Liver (tissue), 9 donors: ENCODE measurements around the gene CRADD. TPM values are rescaled to one million over a fixed set of nuclear protein-coding genes. Genes with fewer than 3 reads are reported as not detected.

ENCODE experiments used
- DNase-seq: peaks from one replicate; pipeline ENCODE4 v3.0.0-alpha.2; 2017; ENCODE audit warnings: low spot score
- H3K27ac ChIP-seq, 2 donors: one replicate each; pipeline ENCODE4 v1.7.0; 2013; ENCODE audit warnings: inconsistent platforms in 2 of 2, low read length in 2 of 2, control low read depth in 1 of 2, low read depth in 1 of 2, mild to moderate bottlenecking in 1 of 2
- H3K27me3 ChIP-seq, 4 donors: one replicate each; pipeline versions ENCODE4 v1.6.1 to v1.7.0; 2013; ENCODE audit warnings: low read length in 3 of 4, inconsistent platforms in 1 of 4, mild to moderate bottlenecking in 1 of 4, moderate library complexity in 1 of 4; ENCODE audit not compliant: control insufficient read depth in 4 of 4, insufficient read depth in 4 of 4
- H3K36me3 ChIP-seq, 4 donors: one replicate each; pipeline versions ENCODE4 v1.6.1 to v1.7.0; 2013; ENCODE audit warnings: low read length in 3 of 4, mild to moderate bottlenecking in 3 of 4, low read depth in 1 of 4, moderate library complexity in 1 of 4; ENCODE audit not compliant: control insufficient read depth in 4 of 4, insufficient read depth in 3 of 4
- H3K4me1 ChIP-seq, 4 donors: one replicate each; pipeline versions ENCODE4 v1.6.1 to v1.7.0; 2013; ENCODE audit warnings: low read length in 3 of 4, mild to moderate bottlenecking in 3 of 4, moderate library complexity in 1 of 4; ENCODE audit not compliant: control insufficient read depth in 4 of 4, insufficient read depth in 4 of 4
- H3K4me3 ChIP-seq, 3 donors: one replicate each; pipeline versions ENCODE4 v1.6.1 to v1.7.0; 2013; ENCODE audit warnings: low read length in 3 of 3, control low read depth in 1 of 3, low read depth in 1 of 3, mild to moderate bottlenecking in 1 of 3
- H3K9ac ChIP-seq, 2 donors: one replicate each; pipeline ENCODE4 v1.7.0; 2013; ENCODE audit warnings: low read length in 2 of 2, mild to moderate bottlenecking in 2 of 2, moderate library complexity in 2 of 2, control low read depth in 1 of 2, low read depth in 1 of 2
- H3K9me3 ChIP-seq, 4 donors: one replicate each; pipeline versions ENCODE4 v1.6.1 to v1.7.0; 2013; ENCODE audit warnings: low read length in 3 of 4; ENCODE audit not compliant: control insufficient read depth in 4 of 4
- ATF3 ChIP-seq: IDR thresholded peaks from 2 replicates; pipeline ENCODE4 v1.6.1; 2016; ENCODE audit warnings: antibody characterized with exemption
- EGR1 ChIP-seq, 2 donors: IDR thresholded peaks; 2 replicates each; pipeline ENCODE4 v1.6.1; 2016 to 2018; ENCODE audit warnings: antibody characterized with exemption in 2 of 2, low read depth in 2 of 2
- FOXA1 ChIP-seq: IDR thresholded peaks from 2 replicates; pipeline ENCODE4 v1.6.1; 2016; ENCODE audit warnings: antibody characterized with exemption
- GABPA ChIP-seq, 2 donors: IDR thresholded peaks in 1 of 2; conservative IDR thresholded peaks in 1 of 2; 2 replicates each; pipeline ENCODE4 v1.6.1; 2016; ENCODE audit warnings: antibody characterized with exemption in 2 of 2, mild to moderate bottlenecking in 1 of 2, moderate library complexity in 1 of 2
- JUND ChIP-seq, 2 donors: IDR thresholded peaks; 2 replicates each; pipeline ENCODE4 v1.6.1; 2016; ENCODE audit warnings: antibody characterized with exemption in 2 of 2
- MAX ChIP-seq: IDR thresholded peaks from 2 replicates; pipeline ENCODE4 v1.6.1; 2016; ENCODE audit warnings: antibody characterized with exemption
- NR2F2 ChIP-seq: IDR thresholded peaks from 2 replicates; pipeline ENCODE4 v1.6.1; 2016; ENCODE audit warnings: antibody characterized with exemption
- REST ChIP-seq: IDR thresholded peaks from 2 replicates; pipeline ENCODE4 v1.6.1; 2016; ENCODE audit warnings: antibody characterized with exemption, mild to moderate bottlenecking
- RXRA ChIP-seq, 2 donors: IDR thresholded peaks; 2 replicates each; pipeline ENCODE4 v1.6.1; 2017 to 2018; ENCODE audit warnings: antibody characterized with exemption in 2 of 2, mild to moderate bottlenecking in 1 of 2
- SP1 ChIP-seq: IDR thresholded peaks from 2 replicates; pipeline ENCODE4 v1.6.1; 2018; ENCODE audit warnings: antibody characterized with exemption, mild to moderate bottlenecking
- TAF1 ChIP-seq: conservative IDR thresholded peaks from 2 replicates; pipeline ENCODE4 v1.6.1; 2016; ENCODE audit warnings: antibody characterized with exemption, mild to moderate bottlenecking
- ZBTB33 ChIP-seq: IDR thresholded peaks from 2 replicates; pipeline ENCODE4 v1.6.1; 2016; ENCODE audit warnings: antibody characterized with exemption
- WGBS: extraction: QIAGEN DNeasy Blood & Tissue Kit; methylation state at CpG from one replicate; pipeline ENCODE4 v1.1.7; 2013; 5-methylcytosine and 5-hydroxymethylcytosine counted together
- polyA plus RNA-seq, 2 donors: library from polyadenylated mRNA; stranded (reverse) in 1 of 2; unstranded in 1 of 2; fragments of 200-250 nt in 1 of 2; fragments of >200 nt in 1 of 2; fragmentation: Nextera tagmentation in 1 of 2; extraction: Ambion mirVana in 1 of 2; gene quantifications; one replicate each; pipeline versions ENCODE4 v1.2.1 to v1.2.3, GENCODE V29; 2013 to 2015
- total RNA-seq, 2 donors: library from RNA; depleted of rRNA; stranded (reverse); fragments of >200 nt; gene quantifications; one replicate each; pipeline ENCODE4 v1.2.3, GENCODE V29; 2014
- donor health status: healthy.
- donor health status: healthy.
- donor health status: healthy.
- donor health status: healthy.
- donor health status: healthy.

The CRADD gene
- total and polyA plus RNA-seq, 4 donors, result 19.4 to 48.9 (median 29.6) TPM

GRCh38 chr12:93793007-93793406 lies 115.8 kb downstream of the CRADD start:
- H3K27me3 ChIP-seq, result no peaks in the 10 kb centered on the region
- DNase-seq, result no peak
- H3K36me3 ChIP-seq, result no peaks in the 10 kb centered on the region
- no peak overlapping the region for H3K27ac ChIP-seq
- no peak overlapping the region for H3K4me3 ChIP-seq
- H3K9me3 ChIP-seq, result no peaks in the 10 kb centered on the region
- no peak overlapping the region for H3K9ac ChIP-seq
- peaks cover 0 to 6% (median 3%) of the 10 kb centered on the region in 4 donors for H3K4me1 ChIP-seq
- 79% methylated on average over 3 of the region's 3 CpGs for WGBS
- TF ChIP-seq RXRA (IDR thresholded peaks at IDR 0.05) (no peak), JUND (IDR thresholded peaks at IDR 0.05) (no peak), ATF3 (no peak), FOXA1 (no peak), SP1 (no peak), NR2F2 (no peak), TAF1 (no peak), GABPA (IDR thresholded peaks at IDR 0.05 in 1 of 2, conservative IDR thresholded peaks at IDR 0.05 in 1 of 2) (no peak), EGR1 (IDR thresholded peaks at IDR 0.05; ENCODE audit: low read depth in 2 of 2) (no peak), REST (no peak), MAX (no peak), ZBTB33 (no peak)

- Histone ChIP-seq H3K36me3 (no peaks in the 10 kb centered on the region), H3K9me3 (no peaks in the 10 kb centered on the region), H3K4me3 (no peak overlapping the region), H3K4me1 (peaks cover 0 to 6% (median 4%) of the 10 kb centered on the region in 4 donors), H3K9ac (no peak overlapping the region), H3K27me3 (no peaks in the 10 kb centered on the region), H3K27ac (no peak overlapping the region)
- no peak for DNase-seq
- TF ChIP-seq FOXA1, result no peak
- no peak for TF ChIP-seq ATF3
- no peak for TF ChIP-seq REST
- no peak for TF ChIP-seq ZBTB33
Measured at GRCh38 chr12:93793983-93794382, 116.8 kb downstream of the CRADD start.
